ENCODE measurements around the gene KIF24.

The KIF24 gene

GRCh38 chr9:34321451-34321850 is 7.6 kb downstream of the KIF24 start:
- no peak for TF ChIP-seq CTCF (conservative IDR thresholded peaks at IDR 0.05; ENCODE audit: low read depth, low read length)
- H3K79me2 ChIP-seq (ENCODE audit: insufficient read depth, low read depth): peaks cover 29% of the 10 kb centered on the region; the same call in 1 of the 2 replicates
- no peaks in the 10 kb centered on the region for H3K36me3 ChIP-seq (ENCODE audit: insufficient read depth)
- no peaks in the 10 kb centered on the region for H3K4me1 ChIP-seq (ENCODE audit: low read depth, poor library complexity, severe bottlenecking)
- no peak overlapping the region for H2AFZ ChIP-seq (ENCODE audit: low read depth)
- H3K4me2 ChIP-seq: no peak overlapping the region
- no peak overlapping the region for H3K4me3 ChIP-seq (IDR thresholded peaks at IDR 0.05; ENCODE audit: insufficient read depth, low read depth, low read length)
- no peak overlapping the region for H3K27ac ChIP-seq
- H4K20me1 ChIP-seq (ENCODE audit: insufficient read depth): no peaks in the 10 kb centered on the region
- H3K27me3 ChIP-seq (ENCODE audit: insufficient read depth, low read depth): no peaks in the 10 kb centered on the region
- no peak overlapping the region for H3K9ac ChIP-seq

GRCh38 chr9:34318163-34318790 is 10.8 kb downstream of the KIF24 start:
- no peak for TF ChIP-seq CTCF (conservative IDR thresholded peaks at IDR 0.05; ENCODE audit: low read depth, low read length)
- Histone ChIP-seq H3K4me2 (no peak overlapping the region), H3K79me2 (ENCODE audit: insufficient read depth, low read depth) (peaks cover 15% of the 10 kb centered on the region; the same call in 1 of the 2 replicates), H3K27ac (no peak overlapping the region), H3K27me3 (ENCODE audit: insufficient read depth, low read depth) (no peaks in the 10 kb centered on the region), H3K4me1 (ENCODE audit: low read depth, poor library complexity, severe bottlenecking) (no peaks in the 10 kb centered on the region), H3K9ac (no peak overlapping the region), H3K4me3 (IDR thresholded peaks at IDR 0.05; ENCODE audit: insufficient read depth, low read depth, low read length) (no peak overlapping the region), H4K20me1 (ENCODE audit: insufficient read depth) (no peaks in the 10 kb centered on the region), H2AFZ (ENCODE audit: low read depth) (no peak overlapping the region), H3K36me3 (ENCODE audit: insufficient read depth) (no peaks in the 10 kb centered on the region)

- Histone ChIP-seq H3K36me3 (ENCODE audit: insufficient read depth) (no peaks in the 10 kb centered on the region), H3K4me2 (no peak overlapping the region), H3K27ac (no peak overlapping the region), H3K4me3 (IDR thresholded peaks at IDR 0.05; ENCODE audit: insufficient read depth, low read depth, low read length) (no peak overlapping the region), H2AFZ (ENCODE audit: low read depth) (no peak overlapping the region), H3K9ac (no peak overlapping the region), H3K4me1 (ENCODE audit: low read depth, poor library complexity, severe bottlenecking) (no peaks in the 10 kb centered on the region), H3K27me3 (ENCODE audit: insufficient read depth, low read depth) (no peaks in the 10 kb centered on the region), H4K20me1 (ENCODE audit: insufficient read depth) (no peaks in the 10 kb centered on the region), H3K79me2 (ENCODE audit: insufficient read depth, low read depth) (peaks cover 6% of the 10 kb centered on the region; the same call in 1 of the 2 replicates)
- no peak for TF ChIP-seq CTCF (conservative IDR thresholded peaks at IDR 0.05; ENCODE audit: low read depth, low read length)
Observed at GRCh38 chr9:34317436-34317835, 11.6 kb downstream of the KIF24 start.

GRCh38 chr9:34311499-34312185 is 17.4 kb downstream of the KIF24 start:
- no peaks in the 10 kb centered on the region for H3K36me3 ChIP-seq (ENCODE audit: insufficient read depth)
- no peak overlapping the region for H3K4me3 ChIP-seq (IDR thresholded peaks at IDR 0.05; ENCODE audit: insufficient read depth, low read depth, low read length)
- no peak overlapping the region for H3K9ac ChIP-seq
- no peaks in the 10 kb centered on the region for H3K27me3 ChIP-seq (ENCODE audit: insufficient read depth, low read depth)
- TF ChIP-seq CTCF (conservative IDR thresholded peaks at IDR 0.05; ENCODE audit: low read depth, low read length): no peak
- H3K4me1 ChIP-seq (ENCODE audit: low read depth, poor library complexity, severe bottlenecking): peaks cover 12% of the 10 kb centered on the region
- no peak overlapping the region for H3K27ac ChIP-seq
- H4K20me1 ChIP-seq (ENCODE audit: insufficient read depth): no peaks in the 10 kb centered on the region
- no peak overlapping the region for H3K4me2 ChIP-seq
- H2AFZ ChIP-seq (ENCODE audit: low read depth): no peak overlapping the region
- no peaks in the 10 kb centered on the region for H3K79me2 ChIP-seq (ENCODE audit: insufficient read depth, low read depth)

All from KMS-11 (cell line).